Endothelial cell of umbilical vein (primary cell): ENCODE data around the gene EDA. TPM values are rescaled to one million over a fixed set of nuclear protein-coding genes. Genes with fewer than 3 reads are reported as not detected.

Experiments
- BruUV-seq: library from RNA; stranded (reverse); fragments of 400-500 nt; replicated peaks from 2 replicates; lab custom pipeline; 2021; lab: Mats Ljungman, UMichigan
- CTCF ChIA-PET: fragments of 300-600, 350-600 bp; sonication (Branson Sonifier 250); formaldehyde crosslinking; loops from one replicate; lab custom pipeline; 2021; ENCODE audit warnings: antibody characterized with exemption, inconsistent platforms; lab: Charles Lee
- POLR2A ChIA-PET: fragments of 300-600, 350-600 bp; sonication (Branson Sonifier 250); formaldehyde crosslinking; loops from one replicate; lab custom pipeline; 2021; ENCODE audit warnings: antibody characterized with exemption, inconsistent platforms; lab: Charles Lee
- DNase-seq: peaks from one replicate; pipeline ENCODE4 v3.0.0-alpha.2; 2011; ENCODE audit warnings: low read depth, low spot score
- FAIRE-seq: peaks from 2 replicates; lab custom pipeline; 2011; peaks lifted over from hg19 to GRCh38; lab: Jason Lieb, UNC
- H2AFZ ChIP-seq: 2 replicates; pipeline ENCODE4 v1.6.0; 2012; ENCODE audit warnings: low read depth, low read length, control low read depth, inconsistent platforms
- H3K27ac ChIP-seq: 2 replicates; pipeline ENCODE4 v1.5.1; 2011; ENCODE audit warnings: low read depth, mild to moderate bottlenecking, control low read depth, low read length, moderate library complexity; ENCODE audit not compliant: insufficient read depth
- H3K27me3 ChIP-seq, 2 experiments: 2 replicates each; pipeline versions ENCODE4 v1.6.0 to v1.6.1; 2011; ENCODE audit warnings: low read length in 2 of 2, mixed read lengths in 1 of 2; ENCODE audit not compliant: control insufficient read depth in 2 of 2, insufficient read depth in 2 of 2
- H3K36me3 ChIP-seq, 2 experiments: 2 replicates in 1 of 2; 3 replicates in 1 of 2; pipeline ENCODE4 v1.5.1; 2011; ENCODE audit warnings: low read length in 2 of 2, mild to moderate bottlenecking in 1 of 2, moderate library complexity in 1 of 2; ENCODE audit not compliant: control insufficient read depth in 2 of 2, insufficient read depth in 2 of 2; ENCODE audit errors: extremely low read depth in 1 of 2
- H3K4me1 ChIP-seq: 3 replicates; pipeline ENCODE4 v1.5.1; 2011; ENCODE audit warnings: mild to moderate bottlenecking, low read length; ENCODE audit not compliant: control insufficient read depth, insufficient read depth; ENCODE audit errors: extremely low read depth
- H3K4me2 ChIP-seq: 2 replicates; pipeline ENCODE4 v1.6.1; 2011; ENCODE audit warnings: low read length, control low read depth, mixed read lengths; ENCODE audit not compliant: insufficient read depth
- H3K4me3 ChIP-seq, 3 experiments: fragments of 200-600 bp in 1 of 3; sonication (generic), shearing (Covaris generic) in 1 of 3; replicated peaks in 1 of 3; 2 replicates each; pipeline ENCODE4 v1.5.1; 2011 to 2016; ENCODE audit warnings: control low read depth in 3 of 3, low read length in 3 of 3, mild to moderate bottlenecking in 2 of 3, inconsistent platforms in 1 of 3, low read depth in 1 of 3, moderate library complexity in 1 of 3; ENCODE audit not compliant: insufficient read depth in 1 of 3
- H3K79me2 ChIP-seq: 2 replicates; pipeline ENCODE4 v1.6.0; 2012; ENCODE audit warnings: low read length, inconsistent platforms; ENCODE audit not compliant: control insufficient read depth, insufficient read depth
- H3K9ac ChIP-seq: replicated peaks from 2 replicates; pipeline ENCODE3; 2011; ENCODE audit warnings: low read length, control low read depth; ENCODE audit not compliant: insufficient read depth; ENCODE audit errors: extremely low read depth
- H3K9me1 ChIP-seq: replicated peaks from 3 replicates; pipeline ENCODE4 v1.6.0; 2011; ENCODE audit warnings: mild to moderate bottlenecking, low read length; ENCODE audit not compliant: control insufficient read depth, insufficient read depth; ENCODE audit errors: extremely low read depth
- H3K9me3 ChIP-seq: replicated peaks from 2 replicates; pipeline ENCODE4 v1.5.1; 2012; ENCODE audit warnings: low read length, inconsistent platforms; ENCODE audit not compliant: control insufficient read depth, insufficient read depth
- H4K20me1 ChIP-seq: replicated peaks from 2 replicates; pipeline ENCODE3; 2011; ENCODE audit warnings: mild to moderate bottlenecking, low read length; ENCODE audit not compliant: control insufficient read depth, insufficient read depth; ENCODE audit errors: extremely low read depth
- EZH2 ChIP-seq: IDR thresholded peaks from 2 replicates; pipeline ENCODE4 v1.6.1; 2012; ENCODE audit warnings: borderline replicate concordance, low read depth, mild to moderate bottlenecking, moderate library complexity, low read length, inconsistent platforms; ENCODE audit not compliant: severe bottlenecking
- FOS ChIP-seq: IDR thresholded peaks from 2 replicates; pipeline ENCODE4 v1.6.1; 2011; ENCODE audit warnings: mild to moderate bottlenecking, low read length, moderate library complexity, borderline replicate concordance; ENCODE audit not compliant: insufficient read depth
- GATA2 ChIP-seq: IDR thresholded peaks from 2 replicates; pipeline ENCODE4 v1.7.0; 2011; ENCODE audit warnings: low read depth, mild to moderate bottlenecking, moderate library complexity, mixed read lengths, low read length; ENCODE audit not compliant: insufficient read length, insufficient read depth
- JUN ChIP-seq: IDR thresholded peaks from 2 replicates; pipeline ENCODE4 v1.6.1; 2011; ENCODE audit warnings: borderline replicate concordance, low read depth; ENCODE audit not compliant: insufficient read length, insufficient read depth
- MYC ChIP-seq: IDR thresholded peaks from one replicate; pipeline ENCODE4 v1.6.1; 2011; ENCODE audit warnings: mild to moderate bottlenecking, low read depth, low read length
- POLR2A ChIP-seq: IDR thresholded peaks from 2 replicates; pipeline ENCODE4 v1.6.1; 2012; ENCODE audit warnings: low read depth, mild to moderate bottlenecking, control low read depth, low read length
- POLR2AphosphoS5 ChIP-seq: IDR thresholded peaks from 2 replicates; pipeline ENCODE4 v1.6.1; 2012; ENCODE audit warnings: low read depth, mild to moderate bottlenecking, control low read depth, low read length, moderate library complexity; ENCODE audit not compliant: insufficient read depth
- dilution Hi-C: fragments of 300-500 bp; cut with MboI; formaldehyde crosslinking; loops from one replicate; pipeline ENCODE4 v1.15.0; 2019; ENCODE audit warnings: low sequenced_read_pairs; ENCODE audit not compliant: extremely low pct_ligation_motif_present
- intact Hi-C: fragments of 100-400 bp; cut with micrococcal nuclease; formaldehyde crosslinking; loops from one replicate; pipeline ENCODE4 v1.10.0; 2022
- polyA plus RNA-seq, 4 experiments: library from polyadenylated mRNA; depleted of rRNA in 3 of 4; stranded (reverse) in 3 of 4; unstranded in 1 of 4; fragments of >200 nt; gene quantifications; 2 replicates each; pipeline versions ENCODE4 v1.2.1 to v1.2.3, GENCODE V29; 2011 to 2012; ENCODE audit warnings: missing spikeins in 1 of 4
- total RNA-seq: library from RNA; stranded (reverse); gene quantifications from 2 replicates; pipeline ENCODE4 v1.2.3, GENCODE V29; 2021
- TF ChIP-seq, protein P1 (sequence below), 2 donors: IDR thresholded peaks; 1 replicate in 1 of 2; 2 replicates in 1 of 2; pipeline ENCODE4 v1.5.1; 2011; ENCODE audit warnings: low read length in 2 of 2, mild to moderate bottlenecking in 2 of 2, moderate library complexity in 2 of 2, control low read depth in 1 of 2, inconsistent platforms in 1 of 2, low read depth in 1 of 2; ENCODE audit not compliant: insufficient read depth in 1 of 2; ENCODE audit errors: extremely low read depth in 1 of 2
- TF ChIP-seq, protein P2 (sequence below): IDR thresholded peaks from 2 replicates; pipeline ENCODE4 v1.6.1; 2011; ENCODE audit not compliant: insufficient read depth, insufficient read length

The EDA gene
- total and polyA plus RNA-seq, 2 donors (not counting 3 experiments of a cell fraction or from before 2014, with no cell fraction given): 0.37 to 1.2 TPM

DNA sequence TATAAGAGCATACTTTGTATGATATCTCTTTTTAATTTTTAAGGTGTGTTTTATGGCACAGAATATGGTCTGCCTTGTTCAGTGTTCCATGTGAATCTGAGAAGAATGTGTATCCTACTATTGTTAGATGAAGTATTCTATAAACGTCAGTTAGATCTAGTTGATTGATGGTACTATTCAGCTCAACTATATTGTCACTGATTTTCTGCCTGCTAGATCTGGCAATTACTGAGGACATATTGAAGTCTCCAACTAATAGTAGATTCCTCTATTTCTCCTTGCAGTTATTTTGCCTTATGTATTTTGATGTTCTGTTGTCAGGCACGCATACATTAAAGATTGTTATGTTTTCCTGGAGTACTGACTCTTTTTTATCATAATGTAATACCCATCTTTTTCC is 394.1 kb downstream of the EDA start:
- no peak for FAIRE-seq
- no peaks in the 10 kb centered on the region for H3K36me3 ChIP-seq
- H3K9ac ChIP-seq: no peak overlapping the region
- BruUV-seq: no TSS peak
- dilution Hi-C loops: no loop called here
- intact Hi-C loops: no loop called here
- H3K9me3 ChIP-seq: no peaks in the 10 kb centered on the region
- no peak overlapping the region for H3K4me2 ChIP-seq
- no peaks in the 10 kb centered on the region for H3K4me1 ChIP-seq
- no peak overlapping the region for H2AFZ ChIP-seq
- ChIA-PET POLR2A (no interaction called here), CTCF (no interaction called here)
- H3K9me1 ChIP-seq: no peaks in the 10 kb centered on the region
- H4K20me1 ChIP-seq: no peaks in the 10 kb centered on the region
- no peak overlapping the region for H3K27ac ChIP-seq
- no peaks in the 10 kb centered on the region for H3K27me3 ChIP-seq
- TF ChIP-seq MYC (no peak), POLR2A (no peak), JUN (no peak), POLR2AphosphoS5 (no peak), GATA2 (no peak), FOS (no peak), EZH2 (no peak)
- TF ChIP-seq, protein P1, sequence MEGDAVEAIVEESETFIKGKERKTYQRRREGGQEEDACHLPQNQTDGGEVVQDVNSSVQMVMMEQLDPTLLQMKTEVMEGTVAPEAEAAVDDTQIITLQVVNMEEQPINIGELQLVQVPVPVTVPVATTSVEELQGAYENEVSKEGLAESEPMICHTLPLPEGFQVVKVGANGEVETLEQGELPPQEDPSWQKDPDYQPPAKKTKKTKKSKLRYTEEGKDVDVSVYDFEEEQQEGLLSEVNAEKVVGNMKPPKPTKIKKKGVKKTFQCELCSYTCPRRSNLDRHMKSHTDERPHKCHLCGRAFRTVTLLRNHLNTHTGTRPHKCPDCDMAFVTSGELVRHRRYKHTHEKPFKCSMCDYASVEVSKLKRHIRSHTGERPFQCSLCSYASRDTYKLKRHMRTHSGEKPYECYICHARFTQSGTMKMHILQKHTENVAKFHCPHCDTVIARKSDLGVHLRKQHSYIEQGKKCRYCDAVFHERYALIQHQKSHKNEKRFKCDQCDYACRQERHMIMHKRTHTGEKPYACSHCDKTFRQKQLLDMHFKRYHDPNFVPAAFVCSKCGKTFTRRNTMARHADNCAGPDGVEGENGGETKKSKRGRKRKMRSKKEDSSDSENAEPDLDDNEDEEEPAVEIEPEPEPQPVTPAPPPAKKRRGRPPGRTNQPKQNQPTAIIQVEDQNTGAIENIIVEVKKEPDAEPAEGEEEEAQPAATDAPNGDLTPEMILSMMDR (IDR thresholded peaks at IDR 0.05; ENCODE audit: extremely low read depth in 1 of 2, insufficient read depth in 1 of 2, low read depth in 1 of 2, low read length in 2 of 2): no peak
- TF ChIP-seq, protein P2, sequence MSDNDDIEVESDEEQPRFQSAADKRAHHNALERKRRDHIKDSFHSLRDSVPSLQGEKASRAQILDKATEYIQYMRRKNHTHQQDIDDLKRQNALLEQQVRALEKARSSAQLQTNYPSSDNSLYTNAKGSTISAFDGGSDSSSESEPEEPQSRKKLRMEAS: no peak
- DNase-seq: no peak
- no peak overlapping the region for H3K4me3 ChIP-seq
- no peaks in the 10 kb centered on the region for H3K79me2 ChIP-seq
